Thymus (tissue), 11 donors: ENCODE data around the gene STX1B. TPM values are rescaled to one million over a fixed set of nuclear protein-coding genes. Genes with fewer than 3 reads are reported as not detected.

ENCODE experiments used
- DNase-seq, 9 donors: peaks; one replicate each; pipeline ENCODE4 v3.0.0-alpha.2; 2013; ENCODE audit warnings: low spot score in 9 of 9, low read depth in 6 of 9, missing footprints in 1 of 9
- H3K27ac ChIP-seq, 2 donors: one replicate each; pipeline ENCODE4 v1.5.1; 2013; ENCODE audit warnings: control low read depth in 1 of 2, low read depth in 1 of 2, low read length in 1 of 2, mild to moderate bottlenecking in 1 of 2, moderate library complexity in 1 of 2
- H3K27me3 ChIP-seq, 2 donors: one replicate each; pipeline ENCODE4 v1.5.1; 2013; ENCODE audit warnings: low read length in 1 of 2; ENCODE audit not compliant: control insufficient read depth in 2 of 2, insufficient read depth in 1 of 2
- H3K36me3 ChIP-seq, 2 donors: one replicate each; pipeline ENCODE4 v1.5.1; 2013; ENCODE audit warnings: low read length in 1 of 2, mild to moderate bottlenecking in 1 of 2, moderate library complexity in 1 of 2; ENCODE audit not compliant: control insufficient read depth in 2 of 2, insufficient read depth in 2 of 2
- H3K4me1 ChIP-seq, 2 donors: one replicate each; pipeline ENCODE4 v1.5.1; 2013; ENCODE audit warnings: low read length in 2 of 2; ENCODE audit not compliant: control insufficient read depth in 2 of 2, insufficient read depth in 2 of 2
- H3K4me3 ChIP-seq, 2 donors: one replicate each; pipeline ENCODE4 v1.5.1; 2013; ENCODE audit warnings: low read length in 2 of 2, control low read depth in 1 of 2, mild to moderate bottlenecking in 1 of 2
- H3K9me3 ChIP-seq, 2 donors: one replicate each; pipeline ENCODE4 v1.5.1; 2013; ENCODE audit warnings: low read length in 1 of 2, mild to moderate bottlenecking in 1 of 2; ENCODE audit not compliant: control insufficient read depth in 2 of 2, insufficient read depth in 1 of 2
- WGBS: extraction: QIAGEN DNeasy Blood & Tissue Kit; methylation state at CpG from one replicate; pipeline ENCODE4 v1.1.7; 2013; 5-methylcytosine and 5-hydroxymethylcytosine counted together
- polyA plus RNA-seq: library from polyadenylated mRNA; stranded (reverse); fragments of 200-250 nt; gene quantifications from one replicate; pipeline ENCODE4 v1.2.3, GENCODE V29; 2013
- total RNA-seq: library from RNA; stranded (reverse); fragments of 120-200 nt; gene quantifications from one replicate; pipeline ENCODE4 v1.2.4, GENCODE V29; 2013
- donor health status: healthy.

The STX1B gene
- total and polyA plus RNA-seq, 2 donors: 0.19 to 1.0 TPM

DNA sequence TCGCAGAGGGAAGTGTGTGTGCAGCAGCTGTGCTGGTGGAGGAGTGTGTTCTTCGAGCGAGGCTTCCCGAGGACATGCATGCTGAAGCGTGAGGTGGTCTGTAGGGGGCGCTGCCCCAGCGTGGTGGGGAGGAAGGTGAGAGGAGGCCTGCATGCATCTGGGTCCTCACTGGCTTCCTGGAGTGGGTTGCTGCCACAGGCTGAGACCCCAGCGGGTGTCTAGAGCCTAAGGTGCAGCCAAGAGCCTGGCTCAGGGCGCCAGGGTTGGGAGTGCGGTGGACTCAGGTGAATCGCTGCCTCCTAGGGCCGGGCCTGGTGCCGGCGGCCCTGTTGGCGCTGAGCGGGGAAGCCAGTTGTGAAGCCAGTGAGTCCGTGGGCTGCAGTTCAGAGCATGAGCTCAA, 32.9 kb downstream of the STX1B start:
- WGBS: 95% methylated on average over 17 of the region's 17 CpGs
- DNase-seq: no peak
- no peaks in the 10 kb centered on the region for H3K27me3 ChIP-seq

DNA sequence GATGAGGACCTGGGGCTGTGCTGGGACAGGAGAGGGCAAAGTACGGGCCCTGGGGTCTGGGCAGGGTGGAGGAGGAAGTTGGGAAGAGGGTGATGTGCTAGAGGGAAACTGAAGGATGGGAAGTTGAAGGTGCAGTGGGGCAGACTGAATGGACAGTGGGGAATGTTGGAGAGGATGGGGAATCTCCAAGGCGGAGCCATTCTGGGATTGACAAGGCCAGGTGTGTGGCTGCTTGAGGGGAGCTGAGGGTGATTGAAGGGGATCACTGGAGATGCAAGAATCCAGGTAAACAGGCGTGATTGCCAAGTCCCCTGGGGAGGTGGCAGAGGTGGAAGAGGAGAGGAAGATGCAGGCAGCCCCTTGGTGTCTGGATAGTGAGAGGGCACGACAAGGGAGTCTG, 34.0 kb downstream of the STX1B start:
- Histone ChIP-seq H3K4me1 (no peaks in the 10 kb centered on the region), H3K27me3 (no peaks in the 10 kb centered on the region), H3K27ac (no peak overlapping the region), H3K36me3 (peaks cover 76 to 88% of the 10 kb centered on the region in 2 donors), H3K9me3 (no peaks in the 10 kb centered on the region), H3K4me3 (no peak overlapping the region)
- DNase-seq: no peak
- 97% methylated on average over 4 of the region's 4 CpGs for WGBS

More for the DNA sequence above, 32.9 kb downstream of the STX1B start:
- H3K36me3 ChIP-seq: peaks cover 72 to 89% of the 10 kb centered on the region in 2 donors
- H3K4me1 ChIP-seq: no peaks in the 10 kb centered on the region
- no peak overlapping the region for H3K27ac ChIP-seq
- H3K9me3 ChIP-seq: no peaks in the 10 kb centered on the region
- no peak overlapping the region for H3K4me3 ChIP-seq

DNA sequence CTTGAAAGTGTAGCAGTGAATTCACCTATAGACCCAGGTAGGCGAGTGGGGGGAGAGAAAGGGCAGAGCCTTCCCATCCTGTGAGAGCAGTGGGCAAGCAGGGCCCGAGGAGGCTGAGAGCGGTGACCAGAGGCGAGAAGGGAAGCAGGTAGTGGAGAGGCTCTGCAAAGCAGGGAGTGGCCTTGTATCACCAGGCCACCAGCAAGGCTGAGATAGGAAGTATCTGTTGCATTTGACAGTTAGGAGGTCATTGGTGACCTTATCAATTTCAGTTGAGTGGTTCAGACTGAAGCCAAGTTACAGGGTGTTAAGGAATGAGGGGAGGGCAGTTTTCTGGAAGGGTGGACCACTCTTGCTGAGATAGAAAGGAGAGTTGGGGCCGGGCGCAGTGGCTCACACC, 36.1 kb downstream of the STX1B start:
- Histone ChIP-seq H3K4me1 (no peaks in the 10 kb centered on the region), H3K27me3 (no peaks in the 10 kb centered on the region), H3K9me3 (no peaks in the 10 kb centered on the region), H3K4me3 (no peak overlapping the region), H3K27ac (no peak overlapping the region), H3K36me3 (peaks cover 79 to 85% of the 10 kb centered on the region in 2 donors)
- DNase-seq: no peak
- 97% methylated on average over 6 of the region's 6 CpGs for WGBS

GRCh38 chr16:30972872-30973271, 37.6 kb downstream of the STX1B start:
- 96% methylated on average over 7 of the region's 7 CpGs for WGBS
- no peak overlapping the region for H3K27ac ChIP-seq
- no peak for DNase-seq
- H3K4me3 ChIP-seq: no peak overlapping the region
- H3K9me3 ChIP-seq: no peaks in the 10 kb centered on the region
- no peaks in the 10 kb centered on the region for H3K4me1 ChIP-seq
- no peaks in the 10 kb centered on the region for H3K27me3 ChIP-seq
- peaks cover 78 to 82% of the 10 kb centered on the region in 2 donors for H3K36me3 ChIP-seq

GRCh38 chr16:30971298-30971697, 39.1 kb downstream of the STX1B start:
- WGBS: 98% methylated on average over 14 of the region's 14 CpGs
- Histone ChIP-seq H3K36me3 (peaks cover 80 to 81% of the 10 kb centered on the region in 2 donors), H3K27ac (no peak overlapping the region), H3K4me1 (no peaks in the 10 kb centered on the region), H3K9me3 (no peaks in the 10 kb centered on the region), H3K27me3 (no peaks in the 10 kb centered on the region), H3K4me3 (no peak overlapping the region)
- DNase-seq: no peak

DNA sequence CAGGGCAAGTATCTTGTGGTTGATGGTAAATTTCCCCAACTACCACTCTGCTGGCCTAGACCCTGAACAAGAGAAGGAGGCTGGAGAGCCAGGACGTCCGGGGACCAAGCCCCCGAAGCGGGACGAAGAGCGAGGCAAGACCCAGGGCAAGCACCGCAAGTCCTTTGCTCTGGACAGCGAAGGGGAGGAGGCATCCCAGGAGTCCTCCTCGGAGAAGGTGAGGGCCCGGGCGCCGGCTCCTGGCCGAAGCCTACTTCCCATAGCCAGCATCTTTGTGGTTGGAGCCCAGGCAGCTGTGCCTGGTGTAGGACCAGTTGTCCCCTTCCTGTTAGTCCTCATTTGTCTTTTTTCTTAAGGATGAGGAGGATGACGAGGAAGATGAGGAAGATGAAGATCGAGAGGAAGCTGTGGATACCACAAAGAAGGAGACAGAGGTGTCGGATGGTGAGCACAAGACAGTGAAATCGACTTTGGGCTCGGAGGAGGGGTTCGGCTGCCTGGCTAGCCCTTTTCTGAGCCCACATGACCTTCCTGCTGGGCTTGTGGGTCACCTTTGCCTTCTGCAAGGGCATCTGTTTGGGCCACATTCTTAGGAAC, 41.1 kb downstream of the STX1B start:
- no peaks in the 10 kb centered on the region for H3K4me1 ChIP-seq
- 97% methylated on average over 19 of the region's 19 CpGs for WGBS
- no peak for DNase-seq

GRCh38 chr16:30967795-30968194, 42.6 kb downstream of the STX1B start:
- Histone ChIP-seq H3K4me3 (no peak overlapping the region), H3K36me3 (peaks cover 81 to 85% of the 10 kb centered on the region in 2 donors), H3K4me1 (no peaks in the 10 kb centered on the region), H3K27ac (no peak overlapping the region), H3K27me3 (no peaks in the 10 kb centered on the region), H3K9me3 (no peaks in the 10 kb centered on the region)
- DNase-seq: no peak
- WGBS: 95% methylated on average over 4 of the region's 4 CpGs

More for the DNA sequence above, 41.1 kb downstream of the STX1B start:
- no peak overlapping the region for H3K4me3 ChIP-seq
- no peaks in the 10 kb centered on the region for H3K27me3 ChIP-seq
- peaks cover 83 to 86% of the 10 kb centered on the region in 2 donors for H3K36me3 ChIP-seq
- no peaks in the 10 kb centered on the region for H3K9me3 ChIP-seq
- no peak overlapping the region for H3K27ac ChIP-seq

DNA sequence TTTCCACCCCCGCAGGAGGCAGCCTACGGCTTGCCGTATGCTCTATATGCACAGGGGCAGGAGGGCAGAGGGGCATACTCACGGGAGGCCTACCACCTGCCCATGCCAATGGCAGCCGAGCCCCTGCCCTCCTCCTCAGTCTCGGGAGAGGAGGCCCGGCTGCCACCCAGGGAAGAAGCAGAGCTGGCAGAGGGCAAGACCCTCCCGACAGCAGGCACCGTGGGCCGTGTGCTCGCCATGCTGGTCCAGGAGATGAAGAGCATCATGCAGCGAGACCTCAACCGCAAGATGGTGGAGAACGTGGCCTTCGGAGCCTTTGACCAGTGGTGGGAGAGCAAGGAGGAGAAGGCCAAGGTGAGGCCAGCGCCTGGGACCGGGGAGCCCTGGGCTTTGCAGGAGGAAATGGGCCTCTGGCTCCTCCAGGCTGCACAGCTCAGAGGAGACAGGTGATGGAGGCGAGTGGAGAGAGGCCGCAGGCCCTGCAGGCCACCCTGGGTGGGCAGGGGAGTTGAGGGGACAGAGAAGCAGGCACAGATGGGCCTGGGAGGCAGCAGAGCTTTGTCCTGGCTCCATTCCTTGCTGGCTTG, 44.3 kb downstream of the STX1B start:
- H3K4me1 ChIP-seq: no peaks in the 10 kb centered on the region
- 98% methylated on average over 19 of the region's 19 CpGs for WGBS
- no peaks in the 10 kb centered on the region for H3K9me3 ChIP-seq
- peaks cover 81 to 89% of the 10 kb centered on the region in 2 donors for H3K36me3 ChIP-seq
- DNase-seq: no peak
- H3K27me3 ChIP-seq: no peaks in the 10 kb centered on the region
- H3K27ac ChIP-seq: no peak overlapping the region
- no peak overlapping the region for H3K4me3 ChIP-seq

- H3K27ac ChIP-seq: no peak overlapping the region
- H3K9me3 ChIP-seq: no peaks in the 10 kb centered on the region
- H3K36me3 ChIP-seq: peaks cover 79 to 85% of the 10 kb centered on the region in 2 donors
- H3K4me1 ChIP-seq: no peaks in the 10 kb centered on the region
- no peak for DNase-seq
- 98% methylated on average over 15 of the region's 15 CpGs for whole genome bisulfite sequencing
- H3K27me3 ChIP-seq: no peaks in the 10 kb centered on the region
- no peak overlapping the region for H3K4me3 ChIP-seq
Observed at GRCh38 chr16:30965436-30965835, 45.0 kb downstream of the STX1B start.
